ENCODE data around the gene MOSPD3. TPM values are rescaled to one million over a fixed set of nuclear protein-coding genes. Genes with fewer than 3 reads are reported as not detected.

The MOSPD3 gene
- total and polyA plus RNA-seq, 2 experiments from 2014 or later: 15.3 to 23.5 TPM

- no peak for TF ChIP-seq STAT1 (IDR thresholded peaks at IDR 0.05; ENCODE audit: unreplicated experiment)
- no peak for TF ChIP-seq CREB1 (CRISPR knock-in tag; IDR thresholded peaks at IDR 0.05; ENCODE audit: low read depth)
- TF ChIP-seq NANOG (IDR thresholded peaks at IDR 0.05; ENCODE audit: borderline replicate concordance): no peak
- no peak for TF ChIP-seq POLR2AphosphoS5 (IDR thresholded peaks at IDR 0.05; ENCODE audit: low read depth)
- no peak for TF ChIP-seq EZH2 (IDR thresholded peaks at IDR 0.05; ENCODE audit: low read depth, unreplicated experiment)
- no peak for TF ChIP-seq JUNB (IDR thresholded peaks at IDR 0.05; ENCODE audit: unreplicated experiment)
- TF ChIP-seq EZH2phosphoT487 (IDR thresholded peaks at IDR 0.05; ENCODE audit: unreplicated experiment): no peak
- TF ChIP-seq ZNF462 (CRISPR knock-in tag; IDR thresholded peaks at IDR 0.05): no peak
Observed at GRCh38 chr7:100590077-100590737, 22.1 kb upstream of the MOSPD3 start (continued).

- no peak for DNase-seq (ENCODE audit: low spot score)
- peaks cover 32% of the 10 kb centered on the region for H3K27me3 Mint-ChIP-seq (ENCODE audit: insufficient read depth, low read depth, poor library complexity)
- no peaks in the 10 kb centered on the region; the same call in 1 of the 2 replicates for H3F3A ChIP-seq (replicated peaks; ENCODE audit: low read depth)
- H3K4me3 ChIP-seq: no peak overlapping the region
- H3K9me2 ChIP-seq (ENCODE audit: insufficient read depth): no peaks in the 10 kb centered on the region
- H3K27ac Mint-ChIP-seq: no peak overlapping the region
- H3K4me2 ChIP-seq: no peak overlapping the region
- peaks cover 35% of the 10 kb centered on the region for H3K27me3 ChIP-seq (ENCODE audit: insufficient read depth)
- H2AFZ ChIP-seq: no peak overlapping the region
- ATAC-seq: no peak
- no peaks in the 10 kb centered on the region; the same call in 1 of the 2 replicates for H3K36me3 ChIP-seq (ENCODE audit: insufficient read depth)
- no peaks in the 10 kb centered on the region; the same call in 1 of the 2 replicates for H4K20me1 ChIP-seq (replicated peaks; ENCODE audit: insufficient read depth)
- H3K27ac ChIP-seq (ENCODE audit: low read depth): no peak overlapping the region
- peaks cover 22% of the 10 kb centered on the region for H3K4me1 ChIP-seq (ENCODE audit: insufficient read depth)
- H3K4me3 Mint-ChIP-seq: no peak overlapping the region
- peaks cover 10% of the 10 kb centered on the region; the same call in 2 of the 3 replicates for H3K36me3 Mint-ChIP-seq (ENCODE audit: low read depth)
- H3K79me2 ChIP-seq (replicated peaks; ENCODE audit: insufficient read depth): no peaks in the 10 kb centered on the region
- H3K9me3 Mint-ChIP-seq: no peaks in the 10 kb centered on the region; the same call in 2 of the 3 replicates
- peaks cover 23% of the 10 kb centered on the region for H3K4me1 Mint-ChIP-seq
- TF ChIP-seq EZH2phosphoT487 (IDR thresholded peaks at IDR 0.05; ENCODE audit: unreplicated experiment) (no peak), ETS1 (IDR thresholded peaks at IDR 0.05) (no peak), CTCF (conservative IDR thresholded peaks at IDR 0.05; ENCODE audit: low read depth in 2 of 2) (no peak), REST (IDR thresholded peaks at IDR 0.05; ENCODE audit: unreplicated experiment) (no peak), POLR2AphosphoS5 (IDR thresholded peaks at IDR 0.05; ENCODE audit: low read depth) (no peak), STAT1 (IDR thresholded peaks at IDR 0.05; ENCODE audit: unreplicated experiment) (no peak), NANOG (IDR thresholded peaks at IDR 0.05; ENCODE audit: borderline replicate concordance) (no peak)
Observed at GRCh38 chr7:100591596-100591995, 20.7 kb upstream of the MOSPD3 start.

Data from GM23338 (cell line).